Body of pancreas (tissue), 4 donors: ENCODE measurements around the gene C1orf198.

Experiments used
- CTCF ChIP-seq, 7 experiments: fragments of 450-650 bp in 4 of 7; fragments of 200-600 bp in 3 of 7; sonication (generic) in 3 of 7; IDR thresholded peaks; one replicate each; pipeline ENCODE4 v1.5.1; 2016 to 2019; ENCODE audit warnings: antibody characterized with exemption in 7 of 7
- POLR2A ChIP-seq, 3 donors: fragments of 450-650 bp; IDR thresholded peaks; one replicate each; pipeline ENCODE4 v1.6.1; 2016; ENCODE audit warnings: antibody characterized with exemption in 3 of 3, mild to moderate bottlenecking in 2 of 3

GRCh38 chr1:230854423-230854822 is 13.9 kb downstream of the C1orf198 start:
- no peak for TF ChIP-seq CTCF (IDR thresholded peaks at IDR 0.05)
- no peak for TF ChIP-seq POLR2A (IDR thresholded peaks at IDR 0.05)
